ENCODE results near the gene GPC1.

The GPC1 gene

DNA sequence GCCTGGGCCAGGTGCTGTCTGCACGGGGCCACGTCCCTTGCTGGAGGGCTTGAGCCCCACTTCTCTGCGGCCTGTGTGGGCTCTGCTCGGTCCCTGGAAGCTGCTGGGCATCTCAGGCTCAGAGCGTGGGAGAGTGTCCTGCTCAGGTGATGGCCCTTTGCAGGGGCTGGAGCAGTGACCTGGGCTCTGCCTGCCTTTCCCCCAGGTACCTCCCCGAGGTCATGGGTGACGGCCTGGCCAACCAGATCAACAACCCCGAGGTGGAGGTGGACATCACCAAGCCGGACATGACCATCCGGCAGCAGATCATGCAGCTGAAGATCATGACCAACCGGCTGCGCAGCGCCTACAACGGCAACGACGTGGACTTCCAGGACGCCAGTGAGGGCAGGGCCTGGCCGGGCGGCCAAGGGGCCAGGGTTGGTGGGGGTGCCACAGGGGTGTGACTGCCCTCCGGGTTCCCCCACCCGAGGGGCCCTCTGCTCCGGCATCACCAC lies 29.9 kb downstream of the GPC1 start:
- H3K36me3 ChIP-seq (ENCODE audit: control insufficient read depth in 2 of 2, insufficient read depth in 1 of 2, low read length in 2 of 2): peaks cover 0 to 30% of the 10 kb centered on the region in 2 experiments; a peak in 1 of 3 replicates
- H3K9me3 ChIP-seq (ENCODE audit: control insufficient read depth, insufficient read depth, low read depth, low read length): no peaks in the 10 kb centered on the region
- H3K27ac ChIP-seq (ENCODE audit: extremely low read depth, low read depth, low read length): no peak overlapping the region
- no peaks in the 10 kb centered on the region for H3K4me1 ChIP-seq (ENCODE audit: control insufficient read depth, insufficient read depth, low read length)
- POLR2A ChIA-PET: no interaction called here
- H3K4me3 ChIP-seq (ENCODE audit: low read depth, low read length): no peak overlapping the region
- no peak for TF ChIP-seq ZNF514 (tag by site-specific recombination; IDR thresholded peaks at IDR 0.05)
- no peak for TF ChIP-seq ZFHX2 (tag by site-specific recombination; conservative IDR thresholded peaks at IDR 0.05)
- TF ChIP-seq ZNF175 (tag by site-specific recombination; IDR thresholded peaks at IDR 0.05): no peak
- no peak for TF ChIP-seq ZNF426 (tag by site-specific recombination; IDR thresholded peaks at IDR 0.05)
- TF ChIP-seq TRIM28 (IDR thresholded peaks at IDR 0.05; ENCODE audit: borderline replicate concordance, low read length): no peak
- no peak for TF ChIP-seq ZNF555 (tag by site-specific recombination; conservative IDR thresholded peaks at IDR 0.05)
- TF ChIP-seq ZNF362 (tag by site-specific recombination; IDR thresholded peaks at IDR 0.05): no peak
- no peak for TF ChIP-seq EGR2 (tag by site-specific recombination; IDR thresholded peaks at IDR 0.05; ENCODE audit: low read depth)
- TF ChIP-seq ATF2 (tag by site-specific recombination; IDR thresholded peaks at IDR 0.05; ENCODE audit: low read depth): no peak
- TF ChIP-seq RBAK (tag by site-specific recombination; IDR thresholded peaks at IDR 0.05): no peak
- TF ChIP-seq, protein P1, sequence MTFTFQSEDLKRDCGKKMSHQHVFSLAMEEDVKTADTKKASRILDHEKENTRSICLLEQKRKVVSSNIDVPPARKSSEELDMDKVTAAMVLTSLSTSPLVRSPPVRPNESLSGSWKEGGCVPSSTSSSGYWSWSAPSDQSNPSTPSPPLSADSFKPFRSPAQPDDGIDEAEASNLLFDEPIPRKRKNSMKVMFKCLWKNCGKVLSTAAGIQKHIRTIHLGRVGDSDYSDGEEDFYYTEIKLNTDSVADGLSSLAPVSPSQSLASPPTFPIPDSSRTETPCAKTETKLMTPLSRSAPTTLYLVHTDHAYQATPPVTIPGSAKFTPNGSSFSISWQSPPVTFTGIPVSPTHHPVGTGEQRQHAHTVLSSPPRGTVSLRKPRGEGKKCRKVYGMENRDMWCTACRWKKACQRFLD (tag by site-specific recombination; IDR thresholded peaks at IDR 0.05): no peak
- TF ChIP-seq ZNF677 (tag by site-specific recombination; IDR thresholded peaks at IDR 0.05): no peak
- no peak for TF ChIP-seq ZNF843 (tag by site-specific recombination; IDR thresholded peaks at IDR 0.05)
- no peak for TF ChIP-seq ZNF433 (tag by site-specific recombination; IDR thresholded peaks at IDR 0.05; ENCODE audit: low read depth)
- CTCF ChIA-PET: no interaction called here

- CTCF ChIA-PET: no interaction called here
- POLR2A ChIA-PET: no interaction called here
- H3K4me3 ChIP-seq (ENCODE audit: low read depth, low read length): no peak overlapping the region
Measured at GRCh38 chr2:240465765-240466578, 30.5 kb downstream of the GPC1 start.

More at GRCh38 chr2:240465765-240466578, 30.5 kb downstream of the GPC1 start:
- Histone ChIP-seq H3K27ac (ENCODE audit: extremely low read depth, low read depth, low read length) (no peak overlapping the region), H3K36me3 (ENCODE audit: control insufficient read depth in 2 of 2, insufficient read depth in 1 of 2, low read length in 2 of 2) (peaks cover 0 to 30% of the 10 kb centered on the region in 2 experiments; a peak in 1 of 3 replicates), H3K9me3 (ENCODE audit: control insufficient read depth, insufficient read depth, low read depth, low read length) (no peaks in the 10 kb centered on the region), H3K4me1 (ENCODE audit: control insufficient read depth, insufficient read depth, low read length) (no peaks in the 10 kb centered on the region)
- TF ChIP-seq ZNF184 (tag by site-specific recombination; IDR thresholded peaks at IDR 0.05) (no peak), KLF10 (tag by site-specific recombination; IDR thresholded peaks at IDR 0.05) (no peak), ZNF555 (tag by site-specific recombination; conservative IDR thresholded peaks at IDR 0.05) (no peak), ZNF560 (tag by site-specific recombination; IDR thresholded peaks at IDR 0.05; ENCODE audit: borderline replicate concordance) (no peak), BCL11A (tag by site-specific recombination; IDR thresholded peaks at IDR 0.05; ENCODE audit: low read depth) (no peak), ZNF138 (tag by site-specific recombination; IDR thresholded peaks at IDR 0.05; ENCODE audit: borderline replicate concordance) (no peak), KLF1 (tag by site-specific recombination; IDR thresholded peaks at IDR 0.05) (no peak), ZNF341 (tag by site-specific recombination; IDR thresholded peaks at IDR 0.05; ENCODE audit: low read depth) (no peak), ZFP37 (tag by site-specific recombination; IDR thresholded peaks at IDR 0.05) (no peak), ZNF221 (tag by site-specific recombination; IDR thresholded peaks at IDR 0.05; ENCODE audit: borderline replicate concordance) (no peak), ZNF660 (tag by site-specific recombination; IDR thresholded peaks at IDR 0.05) (no peak), ZNF169 (tag by site-specific recombination; IDR thresholded peaks at IDR 0.05) (no peak)
- TF ChIP-seq, protein P2, sequence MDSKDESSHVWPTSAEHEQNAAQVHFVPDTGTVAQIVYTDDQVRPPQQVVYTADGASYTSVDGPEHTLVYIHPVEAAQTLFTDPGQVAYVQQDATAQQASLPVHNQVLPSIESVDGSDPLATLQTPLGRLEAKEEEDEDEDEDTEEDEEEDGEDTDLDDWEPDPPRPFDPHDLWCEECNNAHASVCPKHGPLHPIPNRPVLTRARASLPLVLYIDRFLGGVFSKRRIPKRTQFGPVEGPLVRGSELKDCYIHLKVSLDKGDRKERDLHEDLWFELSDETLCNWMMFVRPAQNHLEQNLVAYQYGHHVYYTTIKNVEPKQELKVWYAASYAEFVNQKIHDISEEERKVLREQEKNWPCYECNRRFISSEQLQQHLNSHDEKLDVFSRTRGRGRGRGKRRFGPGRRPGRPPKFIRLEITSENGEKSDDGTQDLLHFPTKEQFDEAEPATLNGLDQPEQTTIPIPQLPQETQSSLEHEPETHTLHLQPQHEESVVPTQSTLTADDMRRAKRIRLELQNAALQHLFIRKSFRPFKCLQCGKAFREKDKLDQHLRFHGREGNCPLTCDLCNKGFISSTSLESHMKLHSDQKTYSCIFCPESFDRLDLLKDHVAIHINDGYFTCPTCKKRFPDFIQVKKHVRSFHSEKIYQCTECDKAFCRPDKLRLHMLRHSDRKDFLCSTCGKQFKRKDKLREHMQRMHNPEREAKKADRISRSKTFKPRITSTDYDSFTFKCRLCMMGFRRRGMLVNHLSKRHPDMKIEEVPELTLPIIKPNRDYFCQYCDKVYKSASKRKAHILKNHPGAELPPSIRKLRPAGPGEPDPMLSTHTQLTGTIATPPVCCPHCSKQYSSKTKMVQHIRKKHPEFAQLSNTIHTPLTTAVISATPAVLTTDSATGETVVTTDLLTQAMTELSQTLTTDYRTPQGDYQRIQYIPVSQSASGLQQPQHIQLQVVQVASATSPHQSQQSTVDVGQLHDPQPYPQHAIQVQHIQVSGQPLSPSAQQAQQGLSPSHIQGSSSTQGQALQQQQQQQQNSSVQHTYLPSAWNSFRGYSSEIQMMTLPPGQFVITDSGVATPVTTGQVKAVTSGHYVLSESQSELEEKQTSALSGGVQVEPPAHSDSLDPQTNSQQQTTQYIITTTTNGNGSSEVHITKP (tag by site-specific recombination; IDR thresholded peaks at IDR 0.05): no peak

Measured in HEK293 (cell line).